ENCODE results near the gene SIM2. TPM values are rescaled to one million over a fixed set of nuclear protein-coding genes. Genes with fewer than 3 reads are reported as not detected.
A peak's percentile ranks its signal among the peaks of the same experiment; 100 is the strongest.

Gene SIM2
- total and polyA plus RNA-seq, 8 donors: 1.2 to 1.6 (median 1.4) TPM; not detected in 2

DNA sequence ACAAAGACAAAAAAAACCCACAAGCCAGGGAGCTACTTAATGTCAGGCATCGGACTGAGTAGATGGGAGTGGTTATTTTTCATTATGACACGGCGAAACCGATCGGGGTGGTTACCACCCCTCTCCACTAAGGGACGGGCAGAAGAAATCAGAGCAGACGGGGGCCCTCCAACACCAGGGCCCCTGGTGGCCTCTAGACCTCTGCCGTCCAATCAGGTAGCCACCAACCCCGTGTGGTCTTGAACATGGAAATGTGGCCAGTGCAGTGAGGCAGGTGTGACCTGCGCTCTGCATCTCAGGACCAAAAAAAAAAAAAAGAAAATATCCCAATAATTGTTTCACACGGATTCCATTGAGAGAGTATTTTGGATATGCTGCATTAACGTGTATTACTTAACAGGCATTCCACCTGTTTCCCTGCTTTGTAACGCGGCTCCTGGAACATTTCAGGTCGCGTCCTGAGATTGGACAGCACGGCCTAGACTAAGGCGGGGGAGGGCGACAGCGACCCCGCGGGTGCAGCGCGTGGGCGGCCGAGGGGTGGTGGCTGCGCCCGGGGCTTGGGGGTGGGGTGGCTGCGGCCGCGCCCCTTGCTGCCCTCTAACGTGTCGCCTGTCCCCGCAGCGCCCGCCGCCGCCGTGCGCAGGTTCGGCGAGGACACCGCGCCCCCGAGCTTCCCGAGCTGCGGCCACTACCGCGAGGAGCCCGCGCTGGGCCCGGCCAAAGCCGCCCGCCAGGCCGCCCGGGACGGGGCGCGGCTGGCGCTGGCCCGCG, 48.3 kb downstream of the SIM2 start:
- DNase-seq: peak in 1 of 4 donors; percentile 16
- Histone ChIP-seq H3K27ac (no peak overlapping the region), H3K36me3 (no peaks in the 10 kb centered on the region), H3K27me3 (peaks cover 30 to 63% of the 10 kb centered on the region in 2 donors), H3K4me3 (peak overlapping the region in 1 of 2 donors; percentile 22), H3K9me3 (no peaks in the 10 kb centered on the region), H3K4me1 (peaks cover 0 to 15% of the 10 kb centered on the region in 2 donors)
- intact Hi-C loops (cut with DNase I): loop anchor here in 1 of 2 donors (10.0 kb wide), 1 partner anchor 178 kb away; no protein-coding TSS in a partner anchor
- TF ChIP-seq, protein P1, sequence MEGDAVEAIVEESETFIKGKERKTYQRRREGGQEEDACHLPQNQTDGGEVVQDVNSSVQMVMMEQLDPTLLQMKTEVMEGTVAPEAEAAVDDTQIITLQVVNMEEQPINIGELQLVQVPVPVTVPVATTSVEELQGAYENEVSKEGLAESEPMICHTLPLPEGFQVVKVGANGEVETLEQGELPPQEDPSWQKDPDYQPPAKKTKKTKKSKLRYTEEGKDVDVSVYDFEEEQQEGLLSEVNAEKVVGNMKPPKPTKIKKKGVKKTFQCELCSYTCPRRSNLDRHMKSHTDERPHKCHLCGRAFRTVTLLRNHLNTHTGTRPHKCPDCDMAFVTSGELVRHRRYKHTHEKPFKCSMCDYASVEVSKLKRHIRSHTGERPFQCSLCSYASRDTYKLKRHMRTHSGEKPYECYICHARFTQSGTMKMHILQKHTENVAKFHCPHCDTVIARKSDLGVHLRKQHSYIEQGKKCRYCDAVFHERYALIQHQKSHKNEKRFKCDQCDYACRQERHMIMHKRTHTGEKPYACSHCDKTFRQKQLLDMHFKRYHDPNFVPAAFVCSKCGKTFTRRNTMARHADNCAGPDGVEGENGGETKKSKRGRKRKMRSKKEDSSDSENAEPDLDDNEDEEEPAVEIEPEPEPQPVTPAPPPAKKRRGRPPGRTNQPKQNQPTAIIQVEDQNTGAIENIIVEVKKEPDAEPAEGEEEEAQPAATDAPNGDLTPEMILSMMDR (IDR thresholded peaks at IDR 0.05): no peak
- ATAC-seq: peak; percentile 25

DNA sequence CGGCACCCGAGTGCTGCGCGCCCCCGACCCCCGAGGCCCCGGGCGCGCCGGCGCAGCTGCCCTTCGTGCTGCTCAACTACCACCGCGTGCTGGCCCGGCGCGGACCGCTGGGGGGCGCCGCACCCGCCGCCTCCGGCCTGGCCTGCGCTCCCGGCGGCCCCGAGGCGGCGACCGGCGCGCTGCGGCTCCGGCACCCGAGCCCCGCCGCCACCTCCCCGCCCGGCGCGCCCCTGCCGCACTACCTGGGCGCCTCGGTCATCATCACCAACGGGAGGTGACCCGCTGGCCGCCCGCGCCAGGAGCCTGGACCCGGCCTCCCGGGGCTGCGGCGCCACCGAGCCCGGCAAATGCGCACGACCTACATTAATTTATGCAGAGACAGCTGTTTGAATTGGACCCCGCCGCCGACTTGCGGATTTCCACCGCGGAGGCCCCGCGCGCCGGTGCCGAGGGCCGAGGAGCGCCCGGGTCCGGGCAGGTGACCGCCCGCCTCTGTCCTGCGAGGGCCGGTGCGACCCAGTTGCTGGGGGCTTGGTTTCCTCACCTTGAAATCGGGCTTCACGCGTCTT, 49.0 kb downstream of the SIM2 start:
- TF ChIP-seq, protein P1 (IDR thresholded peaks at IDR 0.05): no peak
- peaks cover 0 to 2% of the 10 kb centered on the region in 2 donors for H3K36me3 ChIP-seq
- DNase-seq: peak in 2 of 4 donors; percentile 46 to 65
- intact Hi-C loops (cut with DNase I): loop anchor here in 1 of 2 donors (10.0 kb wide), 1 partner anchor 177 kb away; no protein-coding TSS in a partner anchor
- no peaks in the 10 kb centered on the region for H3K9me3 ChIP-seq
- no peak overlapping the region for H3K27ac ChIP-seq
- H3K4me1 ChIP-seq: peaks cover 0 to 15% of the 10 kb centered on the region in 2 donors
- ATAC-seq: peak; percentile 87
- peak overlapping the region; percentile 15 to 26 for H3K4me3 ChIP-seq
- peaks cover 30 to 63% of the 10 kb centered on the region in 2 donors for H3K27me3 ChIP-seq

DNA sequence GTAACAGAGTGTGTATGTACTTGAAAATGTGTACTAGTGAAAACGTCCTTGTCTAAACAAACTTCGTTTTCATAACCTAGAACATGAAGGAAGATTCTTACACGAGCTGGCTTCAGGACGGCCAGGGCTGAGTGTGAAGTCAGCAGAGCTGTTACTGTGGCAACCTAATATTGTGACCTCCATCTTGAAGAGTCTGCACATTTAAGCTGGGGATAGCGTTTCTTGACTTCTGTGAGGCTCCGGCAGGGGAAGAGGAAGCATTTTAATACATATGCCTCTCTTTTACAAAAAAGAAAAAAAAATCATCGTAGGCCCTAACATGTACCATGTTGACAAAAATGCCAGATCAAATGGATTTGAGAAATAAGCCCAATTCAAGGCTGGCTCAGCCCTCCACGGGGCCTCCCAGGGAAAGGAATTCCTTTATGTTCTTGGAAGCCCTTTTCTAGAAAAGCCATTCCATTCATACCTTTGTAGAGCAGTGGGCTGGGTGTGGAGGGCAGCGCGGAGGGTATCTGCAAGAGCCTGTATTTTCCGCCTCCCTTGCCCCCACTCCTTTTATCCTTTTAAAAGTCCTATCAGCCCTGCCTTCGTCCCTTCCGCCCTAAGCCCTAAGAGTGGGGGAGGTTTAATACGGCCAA, 51.1 kb downstream of the SIM2 start:
- intact Hi-C loops (cut with DNase I): loop anchor here in 1 of 2 donors (10.0 kb wide), 1 partner anchor 175 kb away; no protein-coding TSS in a partner anchor
- TF ChIP-seq, protein P1 (IDR thresholded peaks at IDR 0.05): no peak
- Histone ChIP-seq H3K9me3 (no peaks in the 10 kb centered on the region), H3K4me1 (peaks cover 0 to 15% of the 10 kb centered on the region in 2 donors), H3K36me3 (peaks cover 0 to 12% of the 10 kb centered on the region in 2 donors), H3K4me3 (no peak overlapping the region), H3K27ac (no peak overlapping the region), H3K27me3 (peaks cover 28 to 46% of the 10 kb centered on the region in 2 donors)
- DNase-seq (peak in 2 of 4 donors; percentile 42 to 81), ATAC-seq (peak; percentile 34)

DNA sequence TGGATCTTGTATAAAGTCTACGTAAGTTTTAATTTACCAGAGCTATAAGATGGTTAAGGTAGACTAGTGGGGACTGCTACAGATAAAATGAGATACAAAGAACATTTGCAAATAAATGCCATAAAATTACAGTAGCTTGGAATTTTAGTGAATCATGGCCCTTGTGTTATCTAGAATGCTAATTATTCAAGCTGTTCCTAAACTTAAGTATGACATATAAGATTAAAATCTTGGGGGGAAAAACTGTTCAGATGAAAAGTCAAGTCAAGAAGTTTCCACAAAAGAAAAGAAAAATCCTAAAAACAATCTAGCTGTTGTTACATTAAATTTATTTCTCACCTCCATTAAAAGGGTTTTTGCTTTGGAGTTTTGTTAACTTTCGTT, 51.7 kb downstream of the SIM2 start:
- H3K27ac ChIP-seq: no peak overlapping the region
- H3K9me3 ChIP-seq: no peaks in the 10 kb centered on the region
- TF ChIP-seq, protein P1 (IDR thresholded peaks at IDR 0.05): no peak
- no peak for ATAC-seq
- DNase-seq: no peak
- intact Hi-C loops (cut with DNase I): no loop called here
- H3K4me1 ChIP-seq: peaks cover 0 to 15% of the 10 kb centered on the region in 2 donors
- peaks cover 24 to 41% of the 10 kb centered on the region in 2 donors for H3K27me3 ChIP-seq
- peaks cover 0 to 12% of the 10 kb centered on the region in 2 donors for H3K36me3 ChIP-seq
- no peak overlapping the region for H3K4me3 ChIP-seq

Data from left lung (tissue), 10 donors.